ENCODE results near the gene PNRC2. TPM values are rescaled to one million over a fixed set of nuclear protein-coding genes. Genes with fewer than 3 reads are reported as not detected.
A peak's percentile ranks its signal among the peaks of the same experiment; 100 is the strongest.

PNRC2 gene, protein sequence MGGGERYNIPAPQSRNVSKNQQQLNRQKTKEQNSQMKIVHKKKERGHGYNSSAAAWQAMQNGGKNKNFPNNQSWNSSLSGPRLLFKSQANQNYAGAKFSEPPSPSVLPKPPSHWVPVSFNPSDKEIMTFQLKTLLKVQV
- total RNA-seq: 112 and 134 TPM in 2 replicates

DNA sequence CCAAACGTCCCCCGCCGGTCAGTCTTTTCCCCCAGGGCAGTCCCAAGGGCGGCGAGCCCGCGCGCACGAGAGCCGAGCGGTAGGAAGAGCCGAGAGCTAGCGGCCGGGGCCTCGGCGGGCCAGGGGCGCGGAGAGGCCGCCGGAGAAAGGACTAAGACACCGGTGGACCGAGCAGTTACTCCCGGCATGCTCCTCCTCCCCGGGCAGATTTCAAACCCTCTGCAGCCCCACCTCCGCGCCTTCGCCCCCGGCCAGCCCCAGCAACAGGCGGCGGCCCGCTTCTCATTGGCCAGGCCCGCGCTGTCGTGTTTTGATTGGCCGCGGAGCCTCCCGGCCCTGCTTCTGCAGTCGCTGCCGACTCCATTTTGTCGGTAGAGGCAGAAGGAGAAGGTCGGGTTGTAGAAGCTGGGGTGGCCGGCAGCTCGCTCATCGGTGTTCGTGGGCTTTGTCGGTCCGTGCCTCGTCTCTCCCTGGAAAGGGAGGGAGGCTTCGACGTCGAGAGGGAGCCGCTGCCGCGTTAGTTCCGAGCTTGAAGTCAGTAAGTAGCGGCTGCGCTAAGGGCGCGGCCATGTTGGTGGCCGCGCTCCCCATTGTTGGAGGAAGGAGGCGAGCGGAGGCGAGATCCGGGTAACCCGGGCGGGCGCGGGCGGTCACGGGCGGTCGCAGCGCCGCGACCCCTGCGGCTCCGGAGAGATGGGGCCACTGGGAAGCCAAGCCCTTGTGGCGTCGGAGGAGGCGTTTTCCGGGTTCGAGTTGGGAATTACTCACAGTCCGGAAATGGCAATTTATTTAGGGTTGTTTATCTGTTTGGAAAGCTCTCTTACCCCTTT is at the start of gene PNRC2:
TSS of gene PNRC2 (plus strand) at position 368 of the 830 bp plus-strand sequence. CDS start 1,630 bp downstream, outside the sequence.
- peak; percentile 95 for DNase-seq (ENCODE audit: low spot score)
- Mint-ChIP-seq H3K4me1 (ENCODE audit: low read depth) (peaks cover 68% of the 10 kb centered on the region), H3K4me3 (peak within 1 kb of the TSS; percentile 99), H3K27me3 (ENCODE audit: insufficient read depth) (no peaks in the 10 kb centered on the region), H3K36me3 (ENCODE audit: low read depth) (peaks cover 37% of the 10 kb centered on the region), H3K9me3 (no peaks in the 10 kb centered on the region), H3K27ac (peak within 1 kb of the TSS; percentile 100)
- intact Hi-C loops (cut with micrococcal nuclease): loop anchor here (1.0 to 10.0 kb wide), 11 partner anchors 9 to 1285 kb away; partner anchors contain the start of genes CLIC4, GALE, HMGCL and RCAN3

DNA sequence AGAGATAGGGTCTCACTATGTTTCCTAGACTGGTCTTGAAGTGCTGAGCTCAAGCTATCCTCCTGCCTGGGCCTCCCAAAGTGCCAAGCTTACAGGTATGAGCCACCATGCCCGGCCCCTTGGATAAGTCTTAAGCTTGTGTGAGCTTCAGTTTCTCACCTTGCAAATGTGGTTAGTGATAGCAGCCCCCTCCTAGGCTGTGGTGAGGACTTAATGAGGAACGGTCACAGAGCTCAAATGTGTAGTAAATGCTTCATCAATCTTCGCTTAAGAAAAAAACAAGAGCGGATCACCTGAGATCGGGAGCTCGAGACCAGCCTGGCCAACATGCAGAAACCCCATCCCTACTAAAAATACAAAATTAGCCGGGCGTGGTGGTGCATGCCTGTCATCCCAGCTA is 49.5 kb upstream of the PNRC2 start:
- DNase-seq (ENCODE audit: low spot score): no peak
- Mint-ChIP-seq H3K27ac (no peak overlapping the region), H3K9me3 (no peaks in the 10 kb centered on the region), H3K36me3 (ENCODE audit: low read depth) (no peaks in the 10 kb centered on the region), H3K4me3 (peak overlapping the region; percentile 7), H3K27me3 (ENCODE audit: insufficient read depth) (peaks cover 16% of the 10 kb centered on the region), H3K4me1 (ENCODE audit: low read depth) (peaks cover 48% of the 10 kb centered on the region)
- intact Hi-C loops (cut with micrococcal nuclease): no loop called here

DNA sequence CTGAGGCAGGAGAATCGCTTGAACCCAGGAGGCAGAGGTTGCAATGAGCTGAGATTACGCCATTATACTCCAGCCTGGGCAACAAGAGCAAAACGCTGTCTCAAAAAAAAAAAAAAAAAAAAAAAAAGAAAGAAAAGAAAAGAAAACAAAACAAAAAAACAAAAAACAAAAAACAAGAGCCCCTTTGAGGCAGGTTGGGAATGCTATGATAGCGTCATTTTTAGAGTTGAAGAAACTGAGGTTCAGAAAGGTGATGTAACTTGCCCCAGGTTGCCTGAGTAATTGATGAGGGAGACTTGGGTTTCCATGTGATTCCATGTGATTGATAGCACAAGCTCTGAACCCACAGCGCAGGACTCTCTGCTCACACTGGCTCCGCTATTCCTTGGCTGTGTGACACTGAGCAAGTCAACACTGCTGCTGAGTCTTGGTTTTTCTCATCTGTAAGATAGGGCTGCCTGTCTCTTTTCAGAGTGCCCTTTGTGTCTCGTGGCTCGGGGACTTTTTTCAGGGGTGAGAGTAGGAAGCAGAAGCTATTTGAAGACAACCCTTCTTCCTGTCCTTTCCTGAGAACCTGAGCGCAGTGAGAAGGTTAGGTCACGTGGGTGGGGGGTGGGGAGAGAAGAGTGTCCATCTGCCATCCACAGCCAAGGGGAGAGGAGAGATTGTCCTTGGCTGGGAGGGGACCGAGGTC is 48.9 kb upstream of the PNRC2 start:
- peaks cover 14% of the 10 kb centered on the region for H3K27me3 Mint-ChIP-seq (ENCODE audit: insufficient read depth)
- intact Hi-C loops (cut with micrococcal nuclease): no loop called here
- no peaks in the 10 kb centered on the region for H3K36me3 Mint-ChIP-seq (ENCODE audit: low read depth)
- H3K4me3 Mint-ChIP-seq: peak overlapping the region; percentile 42
- peak overlapping the region; percentile 38 for H3K27ac Mint-ChIP-seq
- peaks cover 44% of the 10 kb centered on the region for H3K4me1 Mint-ChIP-seq (ENCODE audit: low read depth)
- H3K9me3 Mint-ChIP-seq: no peaks in the 10 kb centered on the region
- DNase-seq (ENCODE audit: low spot score): peak; percentile 11

DNA sequence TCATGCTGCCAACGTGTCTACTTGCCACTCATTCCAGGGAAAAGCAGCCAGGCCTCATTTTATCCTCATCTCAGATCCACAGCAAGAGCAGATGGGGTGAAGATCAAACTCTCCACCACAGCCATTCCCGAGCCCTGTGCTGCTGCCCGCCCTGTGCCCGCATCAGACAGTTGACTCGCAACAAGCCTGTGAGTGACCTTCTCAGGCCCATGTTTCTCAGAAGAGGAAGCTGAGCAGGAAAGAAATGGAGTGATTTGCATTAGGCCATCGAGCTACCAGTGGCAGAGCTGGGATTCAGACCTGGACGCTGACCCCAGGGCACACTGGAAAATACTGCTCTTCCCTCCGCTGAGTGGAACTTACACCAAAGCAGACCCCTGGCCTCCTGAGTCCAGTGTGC is 47.7 kb upstream of the PNRC2 start:
- intact Hi-C loops (cut with micrococcal nuclease): no loop called here
- Mint-ChIP-seq H3K36me3 (ENCODE audit: low read depth) (no peaks in the 10 kb centered on the region), H3K4me3 (no peak overlapping the region), H3K27ac (no peak overlapping the region), H3K4me1 (ENCODE audit: low read depth) (peaks cover 41% of the 10 kb centered on the region), H3K9me3 (no peaks in the 10 kb centered on the region), H3K27me3 (ENCODE audit: insufficient read depth) (peaks cover 13% of the 10 kb centered on the region)
- no peak for DNase-seq (ENCODE audit: low spot score)

DNA sequence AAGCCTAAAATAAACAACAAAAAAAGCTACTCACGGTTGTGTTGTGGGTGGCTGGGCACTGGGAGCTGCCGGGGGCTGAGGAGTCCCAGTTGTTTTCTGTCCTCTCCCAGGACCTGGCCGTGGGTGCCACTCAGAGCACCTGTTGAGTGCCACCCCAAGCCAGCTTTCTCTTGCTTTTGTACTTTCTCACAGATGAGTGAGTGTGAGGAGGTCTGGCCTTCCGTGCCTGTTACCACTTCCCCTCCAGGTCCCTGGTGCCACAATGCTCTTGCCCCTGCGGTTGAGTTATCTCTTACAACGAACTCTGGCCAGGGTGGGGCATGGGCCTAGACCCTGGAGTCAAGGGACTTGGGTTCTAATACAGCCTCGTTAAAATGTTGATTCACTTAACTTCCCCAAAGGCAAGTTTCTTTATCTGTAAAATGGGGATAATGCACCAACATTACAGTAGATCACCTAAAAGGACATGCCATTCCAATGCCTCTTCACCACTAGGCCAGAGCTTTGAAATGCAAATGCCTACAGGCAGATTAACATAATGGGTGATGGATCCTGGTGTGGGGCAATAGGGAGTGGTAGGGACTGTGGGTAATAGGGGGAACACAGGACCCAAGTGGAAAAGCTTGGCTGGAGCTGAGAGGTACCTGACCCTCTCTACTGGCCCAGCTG is 46.3 kb upstream of the PNRC2 start, which contains the start of gene CNR2:
TSS of gene CNR2 (minus strand) at position 151 of the 669 bp plus-strand sequence. CDS start 37,745 bp downstream, outside the sequence.
- intact Hi-C loops (cut with micrococcal nuclease): no loop called here
- DNase-seq (ENCODE audit: low spot score): no peak
- peaks cover 41% of the 10 kb centered on the region for H3K4me1 Mint-ChIP-seq (ENCODE audit: low read depth)
- H3K36me3 Mint-ChIP-seq (ENCODE audit: low read depth): no peaks in the 10 kb centered on the region
- no peaks in the 10 kb centered on the region for H3K9me3 Mint-ChIP-seq
- no peak within 1 kb of the TSS for H3K4me3 Mint-ChIP-seq
- no peak within 1 kb of the TSS for H3K27ac Mint-ChIP-seq
- peaks cover 15% of the 10 kb centered on the region for H3K27me3 Mint-ChIP-seq (ENCODE audit: insufficient read depth)

DNA sequence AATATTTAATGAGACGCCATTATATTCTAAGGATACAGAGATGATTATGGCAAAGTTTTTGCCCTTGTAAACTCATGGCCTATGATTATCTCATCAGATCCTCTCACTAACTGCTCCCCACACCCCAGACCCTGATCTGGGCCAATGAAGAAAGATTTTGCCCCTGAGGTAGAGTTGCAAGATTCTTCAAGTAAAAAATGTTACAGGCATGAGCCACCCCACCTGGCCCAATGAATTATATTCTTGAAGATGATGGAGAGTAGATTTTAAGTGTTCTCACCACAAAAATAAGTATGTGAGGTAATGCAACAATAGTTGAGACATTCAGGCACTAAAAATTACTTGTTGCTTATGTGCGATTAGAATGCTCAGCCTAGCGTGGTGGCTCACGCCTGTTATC is 44.7 kb upstream of the PNRC2 start:
- Mint-ChIP-seq H3K36me3 (ENCODE audit: low read depth) (no peaks in the 10 kb centered on the region), H3K4me1 (ENCODE audit: low read depth) (peaks cover 25% of the 10 kb centered on the region), H3K27me3 (ENCODE audit: insufficient read depth) (peaks cover 15% of the 10 kb centered on the region), H3K9me3 (no peaks in the 10 kb centered on the region), H3K4me3 (no peak overlapping the region), H3K27ac (no peak overlapping the region)
- intact Hi-C loops (cut with micrococcal nuclease): no loop called here
- DNase-seq (ENCODE audit: low spot score): no peak

DNA sequence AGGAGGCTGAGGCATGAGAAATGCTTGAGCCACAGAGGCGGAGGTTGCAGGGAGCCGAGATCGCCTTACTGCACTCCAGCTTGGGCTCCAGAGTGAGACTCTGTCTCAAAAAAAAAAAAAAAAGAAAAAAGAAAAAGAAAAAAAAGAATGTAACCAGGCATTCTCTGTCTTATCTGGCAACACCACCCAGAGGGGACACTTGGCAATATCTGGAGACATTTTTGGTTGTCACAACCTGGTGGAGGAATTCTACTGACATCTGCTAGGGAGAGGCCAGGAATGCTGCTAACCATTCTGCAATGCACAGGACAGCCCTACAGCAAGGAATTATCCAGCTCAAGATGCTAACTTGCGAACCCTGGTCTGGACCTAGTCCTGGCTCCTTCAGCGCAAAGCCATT is 44.2 kb upstream of the PNRC2 start:
- peaks cover 21% of the 10 kb centered on the region for H3K4me1 Mint-ChIP-seq (ENCODE audit: low read depth)
- no peaks in the 10 kb centered on the region for H3K36me3 Mint-ChIP-seq (ENCODE audit: low read depth)
- H3K27me3 Mint-ChIP-seq (ENCODE audit: insufficient read depth): peaks cover 15% of the 10 kb centered on the region
- H3K9me3 Mint-ChIP-seq: no peaks in the 10 kb centered on the region
- DNase-seq (ENCODE audit: low spot score): no peak
- intact Hi-C loops (cut with micrococcal nuclease): no loop called here
- no peak overlapping the region for H3K27ac Mint-ChIP-seq
- no peak overlapping the region for H3K4me3 Mint-ChIP-seq

DNA sequence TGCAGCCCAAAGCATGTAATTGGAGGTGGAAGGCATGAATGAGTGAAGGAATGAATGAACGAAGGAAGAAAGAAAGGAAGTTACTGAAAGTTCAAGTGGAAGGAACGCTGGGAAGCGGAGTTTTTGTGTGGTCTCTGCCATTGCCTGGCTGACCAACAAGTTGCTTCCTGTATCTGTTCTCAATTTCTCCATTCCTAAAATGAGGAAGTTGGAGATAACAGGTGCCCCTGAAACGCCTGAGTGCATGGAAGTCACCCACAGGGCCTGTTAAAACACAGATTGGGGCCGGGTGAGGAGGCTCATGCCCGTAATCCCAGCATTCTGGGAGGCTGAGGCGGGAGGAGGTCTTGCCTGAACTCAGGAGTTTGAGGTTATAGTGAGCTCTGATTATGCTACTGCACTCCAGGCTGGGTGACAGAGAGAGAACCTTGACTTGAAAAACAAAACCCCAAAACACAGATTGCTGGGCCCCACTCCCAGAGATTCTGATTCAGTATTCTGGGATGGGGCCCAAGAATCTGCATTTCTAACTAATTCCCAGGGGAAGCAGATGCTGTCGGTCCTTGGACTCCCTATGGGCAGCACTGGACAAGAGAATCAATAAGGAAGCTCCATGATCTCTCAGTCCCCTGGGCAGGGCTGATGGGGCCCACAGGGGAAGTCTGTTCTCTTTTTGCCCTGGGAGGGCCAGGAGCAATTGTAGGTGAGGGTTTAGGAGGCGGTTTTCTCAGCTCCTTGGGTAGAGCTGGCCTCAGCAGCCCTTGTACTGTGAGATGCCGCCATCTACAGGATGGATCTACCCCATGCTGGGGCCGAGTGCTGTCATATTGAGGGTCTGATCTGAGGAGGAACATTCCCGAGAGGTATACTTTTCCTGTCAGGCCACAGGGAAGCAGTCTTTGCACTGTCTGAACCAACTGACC is 43.2 kb upstream of the PNRC2 start:
- Mint-ChIP-seq H3K4me1 (ENCODE audit: low read depth) (peaks cover 11% of the 10 kb centered on the region), H3K27me3 (ENCODE audit: insufficient read depth) (peaks cover 15% of the 10 kb centered on the region), H3K27ac (peak overlapping the region; percentile 80), H3K9me3 (no peaks in the 10 kb centered on the region), H3K36me3 (ENCODE audit: low read depth) (no peaks in the 10 kb centered on the region), H3K4me3 (no peak overlapping the region)
- DNase-seq (ENCODE audit: low spot score): peak; percentile 36
- intact Hi-C loops (cut with micrococcal nuclease): loop anchor here (1.0 kb wide), 4 partner anchors 48 to 144 kb away; partner anchors contain the start of gene FUCA1

DNA sequence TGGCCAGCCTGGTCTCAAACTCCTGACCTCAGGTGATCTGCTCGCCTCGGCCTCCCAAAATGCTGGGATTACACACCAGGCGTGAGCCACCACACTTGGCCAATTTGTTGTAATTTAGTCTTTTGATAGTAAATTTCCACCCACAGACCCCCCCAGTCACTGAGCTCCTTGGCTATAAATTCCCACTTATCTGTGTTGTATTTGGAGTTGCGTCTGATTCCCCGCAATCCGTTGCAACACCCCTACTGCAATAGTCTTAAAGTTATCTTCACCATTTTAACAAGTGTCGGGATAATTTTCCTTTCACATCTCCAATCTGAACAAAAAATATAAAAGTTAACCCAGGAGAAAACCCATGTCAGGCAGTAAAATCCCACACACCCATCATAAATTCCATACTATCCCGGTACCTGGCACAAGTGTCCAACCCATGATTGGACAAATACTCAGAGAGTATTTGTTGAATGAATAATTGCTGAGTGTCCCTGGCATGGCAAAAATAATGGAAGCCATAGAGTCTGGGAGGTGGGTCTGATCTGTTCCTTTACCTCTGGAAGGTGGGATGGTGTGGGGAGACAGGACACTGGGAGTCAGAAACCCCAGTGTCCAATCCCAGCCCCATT is 37.2 kb upstream of the PNRC2 start:
- no peaks in the 10 kb centered on the region for H3K36me3 Mint-ChIP-seq (ENCODE audit: low read depth)
- no peaks in the 10 kb centered on the region for H3K4me1 Mint-ChIP-seq (ENCODE audit: low read depth)
- H3K9me3 Mint-ChIP-seq: no peaks in the 10 kb centered on the region
- H3K4me3 Mint-ChIP-seq: no peak overlapping the region
- DNase-seq (ENCODE audit: low spot score): no peak
- intact Hi-C loops (cut with micrococcal nuclease): no loop called here
- peaks cover 13% of the 10 kb centered on the region for H3K27me3 Mint-ChIP-seq (ENCODE audit: insufficient read depth)
- no peak overlapping the region for H3K27ac Mint-ChIP-seq

DNA sequence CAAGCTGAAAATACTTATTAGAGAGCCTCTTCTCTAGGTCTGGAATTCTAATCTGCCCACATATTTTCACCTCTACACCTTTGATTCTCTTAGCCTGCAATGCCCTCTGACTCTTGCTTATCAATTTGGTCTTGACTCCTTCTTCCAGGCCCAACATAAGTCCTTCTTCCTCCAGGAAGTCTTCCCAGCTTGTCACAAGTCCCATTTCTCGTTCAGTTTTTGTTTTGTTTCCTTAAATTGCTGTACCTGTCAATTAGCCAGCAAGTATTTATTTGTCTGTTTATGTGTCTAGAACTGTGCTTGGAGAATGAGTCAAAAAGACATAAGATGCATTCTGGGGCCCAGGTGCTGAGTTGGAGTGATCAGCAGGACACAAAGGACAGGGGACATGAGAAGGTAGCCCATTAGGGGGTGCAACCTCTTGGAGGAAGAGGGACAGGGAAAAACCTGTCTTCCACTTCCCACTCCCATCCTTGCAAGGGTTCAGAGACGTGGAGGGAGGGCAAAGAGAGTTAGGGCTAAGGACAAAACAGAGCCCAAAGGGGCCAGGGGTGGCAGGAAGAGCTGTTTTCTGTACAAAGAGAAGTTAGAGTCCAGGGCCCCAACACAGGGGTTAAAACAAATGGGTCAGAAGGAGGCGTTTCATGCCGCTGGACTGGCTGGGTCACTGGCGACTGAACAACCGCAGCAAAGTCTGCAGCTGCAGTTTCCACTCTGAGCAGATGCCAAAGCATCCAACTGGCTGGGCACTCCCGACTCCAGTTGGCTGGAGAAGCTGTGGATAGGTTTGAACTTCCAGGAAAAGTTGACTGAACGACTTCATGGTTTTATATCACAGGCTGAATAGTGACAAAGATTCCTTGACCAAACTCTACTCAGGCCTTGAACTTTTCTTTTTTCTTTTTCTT is 35.8 kb upstream of the PNRC2 start:
- no peak for DNase-seq (ENCODE audit: low spot score)
- no peak overlapping the region for H3K27ac Mint-ChIP-seq
- no peaks in the 10 kb centered on the region for H3K9me3 Mint-ChIP-seq
- H3K36me3 Mint-ChIP-seq (ENCODE audit: low read depth): no peaks in the 10 kb centered on the region
- H3K4me1 Mint-ChIP-seq (ENCODE audit: low read depth): no peaks in the 10 kb centered on the region
- intact Hi-C loops (cut with micrococcal nuclease): no loop called here
- H3K27me3 Mint-ChIP-seq (ENCODE audit: insufficient read depth): peaks cover 9% of the 10 kb centered on the region
- no peak overlapping the region for H3K4me3 Mint-ChIP-seq

DNA sequence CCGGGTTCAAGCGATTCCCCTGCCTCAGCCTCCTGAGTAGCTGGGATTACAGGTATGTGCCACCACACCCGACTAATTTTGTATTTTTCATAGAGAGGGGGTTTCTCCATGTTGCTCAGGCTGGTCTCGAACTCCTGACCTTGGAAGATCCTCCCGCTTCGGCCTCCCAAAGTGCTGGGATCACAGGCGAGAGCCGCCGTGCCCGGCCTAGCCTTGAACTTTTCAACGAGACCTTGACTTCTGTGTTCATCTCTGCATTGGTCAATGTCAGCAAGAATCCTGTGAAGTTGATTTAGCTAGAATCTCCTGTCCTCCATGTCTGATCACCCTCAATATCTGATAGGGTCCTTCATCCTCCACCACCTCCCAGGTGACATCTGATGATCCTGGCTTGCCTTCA is 35.0 kb upstream of the PNRC2 start:
- Mint-ChIP-seq H3K27me3 (ENCODE audit: insufficient read depth) (peaks cover 9% of the 10 kb centered on the region), H3K27ac (no peak overlapping the region), H3K9me3 (no peaks in the 10 kb centered on the region), H3K4me3 (no peak overlapping the region), H3K4me1 (ENCODE audit: low read depth) (no peaks in the 10 kb centered on the region), H3K36me3 (ENCODE audit: low read depth) (no peaks in the 10 kb centered on the region)
- DNase-seq (ENCODE audit: low spot score): no peak
- intact Hi-C loops (cut with micrococcal nuclease): no loop called here
